OCI-LY3 (cell line): ENCODE results near the gene SOX5.

Experiments used
- CTCF ChIP-seq: fragments of 200-600, 300-600 bp; sonication (generic); IDR thresholded peaks from 2 replicates; pipeline ENCODE4 v1.5.1; 2014; ENCODE audit warnings: antibody characterized with exemption, low read length, low read depth
- EZH2phosphoT487 ChIP-seq: fragments of 200-600 bp; shearing (Covaris generic); IDR thresholded peaks from 2 replicates; pipeline ENCODE4 v1.6.1; 2018; ENCODE audit warnings: antibody characterized with exemption, mixed run types, low read depth

GRCh38 chr12:23585782-23586163 is 363.7 kb downstream of the SOX5 start:
- peak; percentile 20 for TF ChIP-seq CTCF
- TF ChIP-seq EZH2phosphoT487 = no peak
